ENCODE measurements around the gene RHBDL2.
A peak's percentile ranks its signal among the peaks of the same experiment; 100 is the strongest.
"Not testable (repeated sequence)": the region's sequence is repeated elsewhere in the genome, so short reads cannot be mapped to it uniquely, and the experiment has no call there.

The RHBDL2 gene

GRCh38 chr1:38873027-38873969, 68.3 kb downstream of the RHBDL2 start, which contains the start of gene MYCBP:
Gene MYCBP (minus strand): TSS chr1:38873348. CDS start chr1:38873305, 43 bp downstream.
- peak; percentile 96 for DNase-seq

- no peak for DNase-seq
Measured at GRCh38 chr1:38872401-38873026, 69.1 kb downstream of the RHBDL2 start.

GRCh38 chr1:38870996-38871395, 70.6 kb downstream of the RHBDL2 start:
- DNase-seq = no peak

- DNase-seq = no peak
Measured at GRCh38 chr1:38867208-38867607, 74.4 kb downstream of the RHBDL2 start.

- no peak for DNase-seq
Measured at GRCh38 chr1:38865112-38865715, 76.4 kb downstream of the RHBDL2 start.

GRCh38 chr1:38860454-38860795, 81.2 kb downstream of the RHBDL2 start:
- no peak for DNase-seq

- peak; percentile 99 for DNase-seq
Measured at GRCh38 chr1:38859561-38860453, 81.8 kb downstream of the RHBDL2 start, which contains the start of gene RRAGC. Gene RRAGC (minus strand): TSS chr1:38859772. CDS start chr1:38859646, 126 bp downstream.

GRCh38 chr1:38858833-38859560, 82.6 kb downstream of the RHBDL2 start:
- DNase-seq = no peak

GRCh38 chr1:38852780-38853179, 88.8 kb downstream of the RHBDL2 start:
- no peak for DNase-seq

- no peak for DNase-seq
Measured at GRCh38 chr1:38848071-38848470, 93.6 kb downstream of the RHBDL2 start.

GRCh38 chr1:38846210-38846609, 95.4 kb downstream of the RHBDL2 start:
- DNase-seq = no peak

- DNase-seq = not testable (repeated sequence)
Measured at GRCh38 chr1:38845088-38845487, 96.5 kb downstream of the RHBDL2 start.

- DNase-seq = no peak
Measured at GRCh38 chr1:38840281-38840680, 101.3 kb downstream of the RHBDL2 start.

GRCh38 chr1:38839363-38839762, 102.3 kb downstream of the RHBDL2 start:
- DNase-seq = no peak

GRCh38 chr1:38836316-38836715, 105.3 kb downstream of the RHBDL2 start:
- DNase-seq = not testable (repeated sequence)
